K562 (cell line): ENCODE results near the gene IPO11. TPM values are rescaled to one million over a fixed set of nuclear protein-coding genes. Genes with fewer than 3 reads are reported as not detected.

Experiments used
- BRD9 ChIP-seq: fragments of 450-650 bp; IDR thresholded peaks from 2 replicates; pipeline ENCODE4 v1.6.1; 2018; ENCODE audit warnings: low read depth; ENCODE audit not compliant: partially characterized antibody
- CC2D1A ChIP-seq: fragments of 450-650 bp; IDR thresholded peaks from 2 replicates; pipeline ENCODE4 v1.6.1; 2017; ENCODE audit warnings: mild to moderate bottlenecking
- CCAR2 ChIP-seq: fragments of 200-400 bp; formaldehyde crosslinking; IDR thresholded peaks from 2 replicates; pipeline ENCODE4 v1.6.1; 2017; ENCODE audit warnings: mild to moderate bottlenecking, low read depth, low read length
- CTBP1 ChIP-seq: fragments of 450-650 bp; IDR thresholded peaks from 2 replicates; pipeline ENCODE4 v1.6.1; 2016; ENCODE audit warnings: borderline replicate concordance
- FOSL1 ChIP-seq: fragments of 200-800 bp; sonication (Bioruptor generic); conservative IDR thresholded peaks from 2 replicates; pipeline ENCODE4 v1.6.1; 2016; ENCODE audit warnings: missing genetic modification characterization, missing compliant biosample characterization
- ILK ChIP-seq: fragments of 450-650 bp; IDR thresholded peaks from 2 replicates; pipeline ENCODE4 v1.6.1; 2016; ENCODE audit warnings: missing genetic modification characterization, low read depth, mild to moderate bottlenecking, missing compliant biosample characterization, moderate library complexity, borderline replicate concordance
- L3MBTL2 ChIP-seq: fragments of 450-650 bp; IDR thresholded peaks from 2 replicates; pipeline ENCODE4 v1.6.1; 2016; ENCODE audit warnings: mild to moderate bottlenecking, moderate library complexity
- MYC ChIP-seq, 2 experiments: fragments of 250-450 bp in 1 of 2; sonication (Bioruptor Pico) in 1 of 2; IDR thresholded peaks; 2 replicates each; pipeline versions ENCODE4 v1.5.1 to v1.6.1; 2012 to 2021; ENCODE audit warnings: low read depth in 2 of 2, borderline replicate concordance in 1 of 2, improper control_type of control experiment in 1 of 2, low read length in 1 of 2, mild to moderate bottlenecking in 1 of 2, moderate library complexity in 1 of 2
- NFE2 ChIP-seq: IDR thresholded peaks from 2 replicates; pipeline ENCODE4 v1.6.1; 2014; ENCODE audit warnings: antibody characterized with exemption, low read depth
- NFXL1 ChIP-seq: fragments of 450-650 bp; formaldehyde crosslinking; IDR thresholded peaks from 2 replicates; pipeline ENCODE4 v1.4.0; 2021; ENCODE audit warnings: mild to moderate bottlenecking
- NONO ChIP-seq, 2 experiments: fragments of 200-400 bp in 1 of 2; fragments of 450-650 bp in 1 of 2; formaldehyde crosslinking in 1 of 2; IDR thresholded peaks; 2 replicates each; pipeline ENCODE4 v1.6.1; 2017; ENCODE audit warnings: low read depth in 2 of 2, mild to moderate bottlenecking in 2 of 2, moderate library complexity in 2 of 2, low read length in 1 of 2
- NR2C2 ChIP-seq, 2 experiments: fragments of 200-800 bp in 1 of 2; sonication (Bioruptor generic) in 1 of 2; sonication (generic) in 1 of 2; formaldehyde crosslinking in 1 of 2; IDR thresholded peaks; 2 replicates each; pipeline versions ENCODE4 v1.6.1 to v1.8.0; 2016 to 2022; ENCODE audit warnings: mild to moderate bottlenecking in 1 of 2, missing compliant biosample characterization in 1 of 2, missing genetic modification characterization in 1 of 2, missing genetic modification reagents in 1 of 2
- OTX1 ChIP-seq: fragments of 450-650 bp; formaldehyde crosslinking; IDR thresholded peaks from 2 replicates; pipeline ENCODE4 v1.4.0; 2022; ENCODE audit warnings: mild to moderate bottlenecking
- PCBP1 ChIP-seq: fragments of 200-400 bp; formaldehyde crosslinking; IDR thresholded peaks from 2 replicates; pipeline ENCODE4 v1.6.1; 2018; ENCODE audit warnings: mild to moderate bottlenecking, low read depth, low read length; ENCODE audit not compliant: poor library complexity, severe bottlenecking
- PCBP2 ChIP-seq: fragments of 200-400 bp; formaldehyde crosslinking; IDR thresholded peaks from 2 replicates; pipeline ENCODE4 v1.6.1; 2018; ENCODE audit warnings: low read length, low read depth, mild to moderate bottlenecking, moderate library complexity; ENCODE audit not compliant: poor library complexity, severe bottlenecking
- POLR2A ChIP-seq: fragments of 450-650 bp; conservative IDR thresholded peaks from 2 replicates; pipeline ENCODE4 v1.6.1; 2016
- PYGO2 ChIP-seq: fragments of 450-650 bp; IDR thresholded peaks from 2 replicates; pipeline ENCODE4 v1.6.1; 2016; ENCODE audit warnings: mild to moderate bottlenecking, missing genetic modification characterization, moderate library complexity, missing compliant biosample characterization
- SIRT6 ChIP-seq: IDR thresholded peaks from one replicate; pipeline ENCODE4 v1.6.1; 2012; ENCODE audit warnings: low read depth, mild to moderate bottlenecking, control low read depth, inconsistent platforms, low read length, moderate library complexity
- SMAD2 ChIP-seq: fragments of 150-350 bp; IDR thresholded peaks from 2 replicates; pipeline ENCODE4 v1.6.1; 2014; ENCODE audit warnings: low read depth, mild to moderate bottlenecking, low read length
- SP1 ChIP-seq: sonication (generic); formaldehyde crosslinking; IDR thresholded peaks from 2 replicates; pipeline ENCODE4 v1.8.1; 2022; ENCODE audit warnings: mild to moderate bottlenecking, missing genetic modification reagents
- ZBTB2 ChIP-seq: fragments of 450-650 bp; IDR thresholded peaks from 2 replicates; pipeline ENCODE4 v1.6.1; 2016; ENCODE audit warnings: antibody characterized with exemption
- ZNF140 ChIP-seq: fragments of 250-450 bp; sonication (Bioruptor Pico); IDR thresholded peaks from 2 replicates; pipeline ENCODE4 v1.8.0; 2021; ENCODE audit warnings: moderate library complexity, mild to moderate bottlenecking, inconsistent platforms
- ZNF212 ChIP-seq: fragments of 450-650 bp; formaldehyde crosslinking; IDR thresholded peaks from 2 replicates; pipeline ENCODE4 v1.4.0; 2020; ENCODE audit warnings: mild to moderate bottlenecking
- ZNF507 ChIP-seq: conservative IDR thresholded peaks from 2 replicates; pipeline ENCODE4 v1.6.1; 2017; ENCODE audit warnings: missing genetic modification characterization, missing compliant biosample characterization
- ZNF778 ChIP-seq: fragments of 450-650 bp; formaldehyde crosslinking; IDR thresholded peaks from 2 replicates; pipeline ENCODE4 v1.4.0; 2020; ENCODE audit warnings: mild to moderate bottlenecking, moderate library complexity
- polyA plus RNA-seq, 8 experiments: library from polyadenylated mRNA; depleted of rRNA in 4 of 8; stranded (reverse) in 5 of 8; unstranded in 3 of 8; fragments of >200 nt; fragmentation: Nextera tagmentation in 2 of 8; fragmentation: Illumina TruSeq in 1 of 8; extraction: Ambion mirVana in 2 of 8; extraction: Trizol in 1 of 8; gene quantifications; 2 replicates each; pipeline versions ENCODE4 v1.2.1 to v1.2.3, GENCODE V29; 2011 to 2014; ENCODE audit warnings: inconsistent platforms in 1 of 8, missing spikeins in 1 of 8
- total RNA-seq, 7 experiments: library from RNA; depleted of rRNA in 6 of 7; stranded (reverse); fragments of >200 nt in 6 of 7; fragmentation: Illumina TruSeq in 2 of 7; extraction: Trizol in 2 of 7; gene quantifications; 2 replicates each; pipeline versions ENCODE4 v1.2.1 to v1.2.3, GENCODE V29; 2011 to 2021; ENCODE audit warnings: low replicate concordance in 1 of 7
- TF ChIP-seq, protein P1 (sequence below), 2 experiments: fragments of 450-650 bp in 1 of 2; IDR thresholded peaks; 2 replicates each; pipeline ENCODE4 v1.6.1; 2011 to 2017; ENCODE audit warnings: low read depth in 2 of 2, antibody characterized with exemption in 1 of 2, borderline replicate concordance in 1 of 2, low read length in 1 of 2, mild to moderate bottlenecking in 1 of 2, mixed read lengths in 1 of 2; ENCODE audit not compliant: control insufficient read depth in 1 of 2

The IPO11 gene
- total and polyA plus RNA-seq, 9 of the 15 experiments (the other 6 are each of a cell fraction or from before 2014, with no cell fraction given): 38.7 to 96.0 (median 70.9) TPM

GRCh38 chr5:62432621-62433064, 20.1 kb downstream of the IPO11 start (continued):
- TF ChIP-seq ZBTB2 (no peak), SMAD2 (no peak), CC2D1A (no peak), CTBP1 (no peak), ZNF212 (CRISPR knock-in tag) (no peak), FOSL1 (tag) (0 out of 2 replicates have a peak, but pooled peaks have one; percentile 14), PYGO2 (tag) (no peak), PCBP1 (no peak), OTX1 (CRISPR knock-in tag) (no peak), ZNF140 (CRISPR knock-in tag) (no peak), NR2C2 (CRISPR knock-in tag; IDR thresholded peaks at IDR 0.05) (no peak), NR2C2 (tag; IDR thresholded peaks at IDR 0.05) (no peak; the same call in 1 of the 2 replicates), BRD9 (no peak), PCBP2 (no peak), ZNF778 (CRISPR knock-in tag) (no peak), NFXL1 (CRISPR knock-in tag) (no peak), ZNF507 (tag) (no peak), L3MBTL2 (peak; percentile 54), ILK (tag) (no peak), NFE2 (no peak), SP1 (CRISPR knock-in tag) (no peak), CCAR2 (no peak), NONO (IDR thresholded peaks at IDR 0.05; ENCODE audit: low read depth in 2 of 2, low read length in 1 of 2) (no peak), SIRT6 (no peak), POLR2A (no peak), MYC (IDR thresholded peaks at IDR 0.05; ENCODE audit: low read depth, low read length) (0 out of 2 replicates have a peak, but pooled peaks have one; percentile 27), MYC (CRISPR knock-in tag; IDR thresholded peaks at IDR 0.05; ENCODE audit: borderline replicate concordance, low read depth) (no peak)
- TF ChIP-seq, protein P1, sequence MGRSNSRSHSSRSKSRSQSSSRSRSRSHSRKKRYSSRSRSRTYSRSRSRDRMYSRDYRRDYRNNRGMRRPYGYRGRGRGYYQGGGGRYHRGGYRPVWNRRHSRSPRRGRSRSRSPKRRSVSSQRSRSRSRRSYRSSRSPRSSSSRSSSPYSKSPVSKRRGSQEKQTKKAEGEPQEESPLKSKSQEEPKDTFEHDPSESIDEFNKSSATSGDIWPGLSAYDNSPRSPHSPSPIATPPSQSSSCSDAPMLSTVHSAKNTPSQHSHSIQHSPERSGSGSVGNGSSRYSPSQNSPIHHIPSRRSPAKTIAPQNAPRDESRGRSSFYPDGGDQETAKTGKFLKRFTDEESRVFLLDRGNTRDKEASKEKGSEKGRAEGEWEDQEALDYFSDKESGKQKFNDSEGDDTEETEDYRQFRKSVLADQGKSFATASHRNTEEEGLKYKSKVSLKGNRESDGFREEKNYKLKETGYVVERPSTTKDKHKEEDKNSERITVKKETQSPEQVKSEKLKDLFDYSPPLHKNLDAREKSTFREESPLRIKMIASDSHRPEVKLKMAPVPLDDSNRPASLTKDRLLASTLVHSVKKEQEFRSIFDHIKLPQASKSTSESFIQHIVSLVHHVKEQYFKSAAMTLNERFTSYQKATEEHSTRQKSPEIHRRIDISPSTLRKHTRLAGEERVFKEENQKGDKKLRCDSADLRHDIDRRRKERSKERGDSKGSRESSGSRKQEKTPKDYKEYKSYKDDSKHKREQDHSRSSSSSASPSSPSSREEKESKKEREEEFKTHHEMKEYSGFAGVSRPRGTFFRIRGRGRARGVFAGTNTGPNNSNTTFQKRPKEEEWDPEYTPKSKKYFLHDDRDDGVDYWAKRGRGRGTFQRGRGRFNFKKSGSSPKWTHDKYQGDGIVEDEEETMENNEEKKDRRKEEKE (IDR thresholded peaks at IDR 0.05; ENCODE audit: borderline replicate concordance in 1 of 2, control insufficient read depth in 1 of 2, low read depth in 2 of 2, low read length in 1 of 2): no peak
